ENCODE data around the gene CDK14.

CDK14 gene

GRCh38 chr7:91242097-91242844 lies 646.1 kb downstream of the CDK14 start:
- peak; percentile 23 for DNase-seq

GRCh38 chr7:91243591-91244301 lies 647.6 kb downstream of the CDK14 start:
- no peak for DNase-seq

- no peak for DNase-seq
These were observed 651.4 kb downstream of the CDK14 start for GRCh38 chr7:91247500-91247899.

GRCh38 chr7:91248996-91249395 lies 652.9 kb downstream of the CDK14 start:
- DNase-seq, result no peak

- DNase-seq, result no peak
These were observed 653.5 kb downstream of the CDK14 start for GRCh38 chr7:91249506-91250233.

GRCh38 chr7:91250706-91251105 lies 654.6 kb downstream of the CDK14 start:
- DNase-seq, result no peak

GRCh38 chr7:91251877-91252276 lies 655.8 kb downstream of the CDK14 start:
- DNase-seq, result no peak

Measured in GF-D8 (cell line).